NK-92 (cell line): ENCODE measurements around the gene TLE3.

Experiments
- DNase-seq: peaks from one replicate; lab custom pipeline; 2025; ENCODE audit not compliant: unreplicated experiment; lab: John Stamatoyannopoulos, UW

TLE3 gene

DNA sequence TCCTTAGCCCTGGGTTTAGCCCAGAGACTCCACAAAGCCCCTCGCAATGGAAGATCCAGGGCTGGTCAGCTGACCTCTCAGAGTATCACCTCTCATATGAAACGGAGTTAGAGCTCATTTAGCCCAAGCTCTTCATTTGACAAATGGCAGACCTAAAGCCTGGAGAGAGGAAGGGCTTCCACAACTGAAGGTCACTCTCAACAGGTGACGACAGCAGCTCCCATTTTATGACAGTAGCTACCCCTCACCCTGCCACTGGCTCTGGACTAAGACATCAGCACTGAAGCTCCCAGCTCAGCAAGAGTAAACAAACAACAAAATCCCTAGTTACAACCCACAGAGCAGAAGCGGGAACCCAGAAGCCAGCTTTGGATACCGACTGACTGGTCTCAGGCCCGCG, 33.7 kb downstream of the TLE3 start:
- no peak for DNase-seq

DNA sequence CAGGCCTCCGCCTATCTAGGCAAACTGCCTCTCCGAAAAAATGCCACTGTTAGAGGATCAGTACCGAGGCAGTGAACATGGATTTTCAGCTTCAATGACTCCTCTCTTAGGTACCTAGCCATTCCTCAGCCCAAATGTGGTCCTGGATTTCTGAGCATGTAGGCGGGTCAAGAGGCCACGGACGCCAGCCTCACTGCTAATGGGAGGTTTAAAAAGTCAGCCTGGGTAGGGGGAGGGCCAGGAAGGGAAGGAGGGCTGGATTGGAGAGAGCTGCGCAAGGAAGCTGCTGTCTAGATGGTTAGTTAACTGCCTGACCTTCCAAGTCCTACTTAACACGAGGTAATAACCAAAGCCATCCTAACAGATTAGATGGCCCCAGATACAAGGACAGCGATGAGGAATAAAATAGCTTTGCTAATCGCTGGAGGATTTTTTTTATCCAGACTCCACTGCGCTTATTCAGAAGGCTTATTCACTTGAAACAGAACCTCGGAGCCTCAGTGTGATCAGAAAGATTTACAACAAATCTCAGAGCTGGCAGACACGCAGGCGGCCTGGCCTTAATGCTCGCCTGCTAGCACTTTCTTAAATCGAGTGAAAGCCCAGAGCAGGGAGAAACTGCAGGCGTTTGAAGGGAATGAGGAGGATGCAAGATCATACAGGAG, 34.3 kb downstream of the TLE3 start:
- no peak for DNase-seq

DNA sequence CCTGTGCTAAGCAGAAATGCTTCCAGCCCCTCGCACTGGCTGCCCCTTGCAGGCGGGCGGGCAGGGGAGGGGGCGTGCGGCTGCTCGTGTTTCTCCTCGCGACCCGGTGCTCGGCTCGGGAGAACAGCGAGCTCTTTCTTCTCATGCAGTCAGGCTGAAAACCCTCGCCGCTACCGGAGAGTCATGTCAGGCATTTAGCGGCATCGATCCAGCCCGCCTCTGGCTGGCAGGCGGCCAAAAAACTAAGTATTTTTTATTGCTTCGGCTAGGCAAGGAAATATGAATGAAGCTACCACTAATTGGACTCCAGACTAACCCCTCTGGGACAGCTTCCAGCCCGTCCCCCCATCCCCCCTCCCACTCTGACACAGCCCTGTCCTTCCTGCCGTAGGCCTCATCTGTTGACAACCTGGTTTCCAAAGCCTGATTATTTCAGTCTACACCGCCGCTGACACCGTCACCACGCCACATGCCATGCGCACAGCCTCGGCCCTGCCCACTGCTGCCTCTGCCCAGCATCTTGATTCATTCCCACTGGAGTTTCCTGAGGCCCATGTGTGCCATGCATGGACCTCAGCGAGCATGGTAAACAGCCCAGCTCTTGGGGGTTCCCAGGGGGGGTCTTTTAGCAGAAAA, 35.3 kb downstream of the TLE3 start:
- DNase-seq: no peak

DNA sequence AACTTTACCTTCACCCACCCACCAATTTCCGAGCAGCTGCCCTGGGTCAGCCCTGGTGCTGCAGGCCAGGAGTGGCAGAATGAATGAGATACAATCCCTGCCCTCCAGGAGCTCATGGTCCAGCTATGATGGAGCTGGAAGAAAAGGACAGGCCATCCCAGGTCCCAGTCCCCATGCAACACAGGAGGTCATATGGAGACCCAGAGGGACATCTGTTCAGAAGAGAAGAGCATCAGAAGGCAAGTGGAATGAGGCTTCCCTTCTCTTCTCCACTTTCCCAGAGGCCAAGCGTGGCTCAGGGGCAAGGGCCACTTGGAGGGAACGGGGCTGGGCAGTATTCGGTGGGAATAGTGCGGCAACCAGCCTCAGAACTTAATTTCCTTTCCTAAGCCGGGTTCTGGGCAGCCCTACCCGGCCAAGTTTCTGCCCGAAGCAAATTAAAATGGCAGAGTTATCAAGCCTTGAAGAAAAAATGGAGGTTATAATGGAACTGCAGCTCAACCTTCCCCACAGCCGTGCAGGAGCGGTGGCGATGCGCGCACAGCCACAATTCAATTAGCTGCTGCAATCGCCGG, 35.9 kb downstream of the TLE3 start:
- no peak for DNase-seq

DNA sequence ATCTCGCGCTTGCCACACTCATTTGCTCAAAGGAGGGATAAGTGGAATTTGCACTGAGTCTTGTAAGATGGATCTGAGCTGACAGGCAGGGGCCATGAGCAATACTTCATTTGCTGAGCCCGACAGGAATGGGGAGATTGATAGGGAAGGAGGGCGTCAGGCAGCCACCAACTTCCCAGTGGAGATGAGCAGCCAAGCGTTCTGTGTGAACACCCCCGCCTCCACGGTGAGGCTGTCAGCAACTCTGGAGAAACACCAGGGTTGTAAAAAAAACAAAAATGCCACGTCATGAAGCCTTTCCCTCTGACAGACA, 36.8 kb downstream of the TLE3 start:
- DNase-seq: no peak

DNA sequence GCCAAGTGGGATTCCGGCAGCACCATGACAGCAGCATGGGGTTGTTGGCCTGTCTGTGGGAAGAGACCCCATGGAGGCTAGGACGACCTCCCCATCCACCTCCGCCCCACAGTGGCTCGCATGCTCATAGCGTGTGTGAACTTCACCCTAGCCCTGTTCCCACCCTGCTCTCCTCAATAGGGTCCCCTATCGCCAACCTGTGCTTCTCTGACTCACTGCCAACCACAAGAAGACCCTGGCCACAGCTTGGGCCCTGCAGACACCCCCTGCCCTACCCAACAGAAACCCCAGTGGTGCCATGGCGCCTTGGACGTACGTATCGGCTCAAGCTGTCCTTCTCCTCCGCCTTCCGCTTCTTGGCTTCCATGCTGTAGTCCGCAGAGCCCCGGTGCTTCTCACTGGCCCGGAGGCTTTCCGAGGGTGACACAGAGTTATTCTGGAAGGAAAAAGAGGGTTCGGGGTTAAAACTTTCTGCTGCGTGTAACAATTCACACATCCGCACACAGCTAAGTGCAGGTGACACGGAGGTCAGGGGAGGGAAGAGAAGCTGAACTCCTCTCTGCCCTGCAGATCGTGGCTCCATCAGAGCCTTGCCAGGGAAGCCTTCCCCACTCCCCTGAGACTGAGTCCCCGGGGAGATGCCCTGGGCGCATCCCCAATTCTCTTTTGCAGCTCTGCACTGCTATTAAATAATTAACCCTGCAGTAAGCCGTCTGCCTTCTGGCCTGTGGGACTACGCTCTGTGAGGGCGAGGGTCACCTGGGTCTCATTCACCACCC, 37.3 kb downstream of the TLE3 start:
- no peak for DNase-seq

DNA sequence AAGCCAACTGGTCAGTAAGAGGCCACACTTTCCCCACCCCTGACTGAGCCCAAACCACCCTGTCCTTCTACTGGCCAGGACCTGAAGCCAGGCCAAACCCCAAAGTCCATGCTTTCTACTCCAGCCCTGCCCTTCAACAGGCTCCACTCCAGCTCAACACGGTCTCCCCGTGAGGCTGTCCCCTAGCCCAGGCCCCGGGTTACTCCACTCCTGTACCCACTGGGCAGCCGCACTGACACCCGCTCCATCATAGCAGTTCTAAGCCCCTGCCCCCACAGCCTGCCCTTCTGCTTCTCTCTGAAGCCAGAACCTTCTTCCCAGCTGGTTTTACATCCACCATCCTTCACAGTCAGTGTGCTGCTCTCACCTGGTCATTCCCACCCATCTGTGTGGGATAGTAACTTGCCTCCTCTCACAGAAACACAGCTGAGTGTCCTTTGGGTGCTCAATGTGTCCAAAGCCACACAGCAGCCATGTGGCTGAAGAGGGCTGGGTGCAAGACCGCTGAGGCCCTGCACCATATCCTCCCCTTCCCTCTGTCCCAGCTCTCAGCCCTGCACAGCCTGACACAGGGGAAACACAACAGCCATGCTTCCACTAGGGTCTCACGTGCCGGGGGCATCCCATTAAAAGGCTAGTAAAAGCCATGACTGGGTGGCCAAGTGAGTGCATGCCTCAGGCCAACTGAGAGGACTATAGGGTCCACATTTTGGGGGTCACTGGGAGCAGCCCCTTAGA, 38.1 kb downstream of the TLE3 start:
- DNase-seq: no peak

DNA sequence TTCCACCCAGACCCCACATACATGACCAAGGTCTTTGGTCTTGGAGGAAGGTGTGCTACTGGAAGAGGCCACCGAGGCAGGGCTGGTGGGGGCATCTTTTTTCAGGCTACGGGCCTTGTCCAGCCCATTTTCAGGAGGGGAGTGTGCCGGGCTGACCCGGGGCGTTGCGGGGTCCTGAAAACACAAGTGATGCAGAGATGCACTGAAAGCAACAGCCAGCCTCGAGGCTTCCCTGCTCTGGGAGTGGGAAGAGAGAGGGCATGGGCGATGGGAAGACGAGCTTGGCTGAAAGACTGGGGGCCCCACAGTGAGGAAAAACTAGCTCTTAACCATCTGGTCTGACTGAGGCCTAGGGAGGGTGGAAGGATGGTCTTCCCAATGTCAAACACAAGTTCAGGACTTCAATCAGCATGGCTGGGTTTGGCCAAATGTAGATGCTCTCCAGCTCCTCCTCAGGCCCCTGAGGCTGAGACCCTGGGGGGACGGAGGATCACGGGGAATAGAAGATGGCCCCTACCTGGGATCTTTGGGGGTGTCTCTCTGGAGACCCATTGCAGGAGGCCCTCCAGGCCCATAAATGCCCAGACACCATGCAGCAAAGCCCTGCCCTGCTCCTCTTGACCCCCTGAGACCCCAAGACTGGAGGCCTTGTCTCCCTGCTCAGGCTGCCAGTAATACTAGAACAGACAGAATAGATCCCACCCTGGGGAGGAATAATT, 38.9 kb downstream of the TLE3 start:
- no peak for DNase-seq

DNA sequence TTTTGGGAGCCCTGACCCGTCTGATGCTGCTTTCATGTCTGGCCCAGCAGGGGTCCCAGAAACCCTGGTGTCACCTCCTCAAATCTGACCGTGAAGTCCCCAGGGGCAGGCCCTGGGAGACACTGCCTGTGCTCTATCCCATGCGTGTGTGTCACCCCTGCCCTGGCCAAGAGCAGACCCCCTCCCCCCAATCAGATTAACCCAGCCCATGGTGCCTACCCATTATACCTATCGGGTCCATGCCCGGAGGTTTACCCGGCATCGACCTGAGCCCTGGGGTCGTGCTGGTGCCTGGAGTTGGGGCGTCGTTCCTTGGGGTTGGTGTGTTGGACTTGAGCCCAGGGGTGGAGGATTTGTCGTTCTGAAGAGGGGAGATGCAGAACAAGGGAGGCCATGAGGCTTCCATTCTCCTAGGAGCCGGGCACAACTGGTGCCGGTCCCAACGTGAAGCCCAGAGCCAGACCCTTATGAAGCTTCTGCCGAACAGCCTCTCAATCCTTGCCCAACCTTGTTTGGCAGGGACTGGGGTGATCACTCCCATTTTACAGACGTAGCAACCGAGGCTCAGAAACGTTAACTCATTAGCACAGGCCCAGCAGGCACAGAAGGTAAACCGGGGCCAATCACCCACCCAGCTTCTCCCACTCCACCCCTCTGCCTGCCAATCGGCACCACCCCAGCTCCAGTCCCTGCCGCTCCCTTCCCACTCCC, 39.6 kb downstream of the TLE3 start:
- no peak for DNase-seq

DNA sequence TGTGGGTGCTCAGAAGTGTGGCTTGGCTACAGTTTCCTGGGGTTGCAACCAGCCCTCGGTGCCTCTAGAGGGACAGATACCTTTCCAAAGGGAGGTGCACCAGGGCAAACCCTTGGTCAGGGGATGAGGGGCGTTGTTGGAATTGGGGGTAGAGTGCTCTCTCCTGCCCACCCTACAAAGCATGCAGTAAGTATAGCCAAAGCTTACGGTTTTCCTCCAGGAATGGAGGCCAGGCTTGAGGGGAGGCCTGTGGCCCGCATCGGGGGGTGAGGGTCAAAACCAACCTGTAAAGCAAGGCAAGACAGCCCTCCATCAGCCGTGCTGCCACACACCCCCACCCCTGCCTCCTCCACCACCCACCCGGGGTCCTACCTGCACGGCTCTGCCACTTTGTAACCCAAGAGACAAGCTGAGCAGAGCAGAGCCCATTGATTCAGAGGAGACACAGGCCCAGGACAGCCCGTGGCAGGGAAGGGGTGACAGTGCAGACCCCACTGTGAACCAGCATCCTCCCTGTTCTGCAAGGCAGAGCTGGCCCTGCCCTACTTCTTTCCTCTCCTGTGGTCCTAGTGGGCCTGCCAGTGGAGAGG, 41.5 kb downstream of the TLE3 start:
- DNase-seq: no peak

DNA sequence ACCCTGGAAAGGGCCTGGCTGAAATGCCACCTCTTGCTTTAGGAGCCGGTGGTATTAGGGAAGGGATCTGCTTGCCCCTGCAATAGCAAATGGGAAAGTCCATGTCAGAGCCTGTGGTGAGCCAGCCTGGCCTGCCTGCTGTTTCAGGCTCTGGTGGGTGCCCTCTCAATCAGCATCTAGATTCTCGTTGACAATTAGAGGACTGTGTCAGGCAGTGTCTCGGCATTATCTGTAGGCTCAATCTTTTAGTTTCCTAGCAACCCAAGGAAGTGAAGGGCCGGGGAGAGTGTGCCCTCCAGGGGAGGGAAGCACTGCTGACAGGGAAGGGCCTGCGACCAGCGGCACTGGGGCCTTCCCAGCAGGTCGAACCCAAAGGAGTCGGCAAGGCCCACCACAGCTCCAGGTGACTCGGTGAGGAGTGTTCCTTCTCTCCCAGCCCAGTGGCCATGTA, 42.1 kb downstream of the TLE3 start:
- no peak for DNase-seq

DNA sequence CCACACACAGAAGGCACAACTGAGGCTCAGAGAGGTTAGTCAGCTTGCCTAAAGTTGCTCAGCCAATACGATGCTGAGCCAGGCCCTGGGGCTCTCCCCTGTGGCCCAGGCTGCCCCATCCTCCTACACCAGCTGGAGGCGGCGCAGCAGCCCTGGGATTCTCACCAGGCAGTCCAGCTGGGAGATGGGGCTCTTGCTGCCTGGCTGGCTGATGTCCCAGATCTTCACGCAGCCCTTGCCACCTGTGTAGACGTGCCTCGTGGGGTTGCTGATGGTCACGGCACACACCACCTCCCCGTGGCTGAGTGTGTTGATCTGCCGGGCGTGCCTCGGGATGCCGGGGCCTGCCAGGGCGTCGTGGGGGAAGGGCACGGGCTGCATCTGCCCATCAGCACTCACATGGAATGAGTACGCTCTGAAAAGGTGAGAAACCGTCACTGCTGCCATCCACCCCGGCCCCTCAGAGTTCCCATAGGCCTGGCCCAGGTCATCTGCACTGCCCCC, 42.8 kb downstream of the TLE3 start:
- DNase-seq: no peak

DNA sequence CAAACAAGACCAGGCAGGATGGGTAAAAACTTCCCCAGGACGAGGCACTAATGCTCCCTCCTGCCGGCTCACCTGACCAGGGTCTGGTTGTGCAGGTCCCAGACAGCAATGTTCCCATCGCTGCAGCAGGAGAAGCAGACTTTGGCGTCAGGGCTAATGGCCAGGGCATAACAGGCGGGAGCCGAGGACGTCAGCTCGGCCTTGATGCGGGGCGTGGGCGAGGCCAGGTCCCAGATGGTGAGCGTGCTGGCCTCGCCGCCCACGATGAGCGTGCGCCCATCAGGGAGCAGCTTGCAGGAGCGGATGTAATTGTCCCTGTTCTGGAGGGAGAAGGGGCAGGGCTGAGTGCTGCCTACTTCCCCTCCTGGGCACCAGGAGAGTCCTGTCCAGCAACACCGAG, 43.4 kb downstream of the TLE3 start:
- no peak for DNase-seq

DNA sequence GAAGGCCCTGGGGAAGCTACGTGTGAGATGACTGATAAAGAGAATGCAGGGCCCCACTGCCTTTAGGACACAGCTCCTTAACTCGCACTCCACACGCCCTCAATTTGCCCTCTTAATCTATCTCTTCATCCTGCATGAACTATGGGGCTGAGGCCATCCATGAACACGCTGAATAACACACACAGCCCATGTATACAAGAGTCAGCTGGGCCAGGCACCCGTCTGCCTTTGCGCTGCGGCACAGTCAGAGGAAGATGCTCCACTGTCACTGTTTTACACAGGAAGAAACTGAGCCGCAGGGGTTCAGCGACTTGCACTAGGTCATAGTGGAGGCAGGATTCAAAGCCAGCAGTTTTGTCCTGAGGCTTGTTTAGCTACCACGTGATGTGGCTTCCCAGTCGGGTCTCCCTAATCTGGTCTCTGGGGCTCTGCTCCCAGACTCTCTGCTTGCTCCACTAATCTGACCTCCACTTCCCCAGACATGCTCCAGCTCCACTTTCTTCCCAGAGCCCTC, 43.9 kb downstream of the TLE3 start:
- DNase-seq: no peak

DNA sequence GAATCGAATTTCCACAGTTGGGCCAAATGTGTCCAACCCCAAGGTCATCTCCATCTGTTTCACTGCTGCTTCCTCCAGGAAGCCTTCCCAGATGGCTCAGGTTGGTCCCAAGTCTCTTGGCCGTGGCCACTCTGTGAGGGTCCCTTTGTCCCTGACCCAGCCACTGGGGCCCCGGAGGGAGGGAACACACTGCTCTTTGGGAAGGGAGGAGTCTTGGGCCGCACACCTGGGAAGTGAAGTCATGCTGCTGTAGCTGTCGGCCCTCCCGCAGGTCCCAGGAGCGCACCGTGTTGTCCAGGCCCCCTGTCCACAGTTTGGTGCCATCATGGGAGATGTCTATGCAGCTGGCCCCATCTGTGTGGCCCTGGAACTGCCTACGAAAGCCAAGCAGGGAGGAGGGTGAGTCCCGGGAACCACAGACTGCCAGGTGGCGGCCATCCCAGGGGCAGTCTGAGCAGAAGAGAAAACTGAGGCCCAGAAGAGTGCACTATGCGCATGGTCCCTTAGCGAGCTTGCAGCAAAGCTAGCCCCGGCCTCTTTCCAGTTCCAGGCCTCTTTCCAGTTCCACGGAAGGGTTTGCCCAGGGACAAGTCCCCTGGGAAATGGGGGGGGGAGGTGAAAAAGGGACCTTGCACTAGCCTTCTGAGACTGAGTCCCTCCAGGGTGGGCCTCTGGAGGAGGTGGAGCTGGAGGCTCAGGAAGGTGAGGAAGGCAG, 44.6 kb downstream of the TLE3 start:
- no peak for DNase-seq

DNA sequence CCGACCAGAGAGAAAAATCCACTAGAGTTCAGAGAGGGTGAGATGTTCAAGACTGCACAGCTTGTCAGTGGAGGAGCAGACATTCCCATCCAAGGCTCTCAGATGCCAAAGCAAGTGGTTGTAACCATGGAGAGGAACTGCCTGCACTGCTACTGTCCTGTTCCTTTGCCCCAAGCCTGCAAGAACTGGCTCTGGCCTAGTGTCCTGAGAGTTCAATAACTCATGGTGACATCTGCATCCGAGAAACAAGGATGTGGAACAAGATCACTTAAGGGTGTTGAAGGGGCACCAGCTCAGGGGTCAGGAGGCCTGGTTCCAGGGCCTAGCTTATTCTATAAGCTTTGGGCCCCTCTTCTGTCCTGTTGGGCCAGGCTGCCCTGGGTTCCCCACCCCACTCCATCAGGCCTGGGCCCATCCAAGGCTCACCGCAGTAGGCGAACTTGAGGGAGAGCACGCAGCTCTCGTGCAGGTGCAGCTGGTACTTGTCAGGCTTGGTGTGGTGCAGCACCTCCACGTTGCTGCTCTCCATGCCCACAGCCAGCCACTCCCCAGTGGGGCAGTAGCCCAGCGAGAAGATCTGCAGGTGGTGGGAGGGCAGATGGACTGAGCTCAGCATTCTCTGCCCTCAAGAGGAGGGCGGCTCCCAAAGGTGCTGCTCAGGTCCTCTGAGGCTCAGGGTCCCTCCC, 45.6 kb downstream of the TLE3 start:
- DNase-seq: no peak

DNA sequence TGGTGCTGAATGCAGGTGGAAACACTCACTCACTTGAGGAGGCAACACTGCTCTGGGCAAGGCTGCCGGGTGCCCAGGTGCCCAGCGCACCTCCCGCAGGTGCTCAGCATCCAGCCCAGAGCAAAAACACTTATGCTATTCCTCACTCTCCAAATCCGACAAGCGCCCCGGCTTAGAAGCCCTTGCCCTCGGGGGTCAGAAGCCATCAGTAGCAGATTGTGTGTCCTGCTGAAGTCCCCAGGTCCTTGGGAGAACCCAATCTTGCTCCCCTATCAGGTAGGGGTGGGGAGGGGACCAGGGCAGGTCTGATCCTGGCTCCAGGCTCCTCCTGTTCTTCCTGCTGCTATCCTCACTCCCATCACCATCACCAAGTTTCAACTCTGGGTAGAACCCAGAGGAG, 46.7 kb downstream of the TLE3 start:
- DNase-seq: no peak

DNA sequence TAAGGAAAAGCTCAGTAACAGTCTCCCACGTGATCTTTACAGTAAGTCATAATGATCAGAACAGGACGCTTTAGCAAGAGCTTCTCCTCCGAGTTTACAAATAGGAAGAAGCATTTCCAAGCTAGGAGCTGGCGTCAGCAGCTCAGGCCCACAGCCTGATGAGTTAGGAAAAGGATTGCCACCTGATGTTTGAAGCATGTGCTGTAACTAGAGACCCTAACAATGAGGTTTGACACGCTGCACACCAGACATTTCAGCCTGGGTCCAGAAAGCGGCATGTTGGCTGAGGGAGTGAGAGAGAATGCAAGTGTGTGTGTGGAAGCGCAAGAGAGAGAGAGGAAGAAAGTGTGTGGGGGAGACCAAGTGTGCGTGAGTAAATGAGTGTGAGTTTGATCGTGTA, 47.3 kb downstream of the TLE3 start:
- DNase-seq: no peak
